H9 (cell line): Measurements from ENCODE around the gene SRRD. TPM values are rescaled to one million over a fixed set of nuclear protein-coding genes. Genes with fewer than 3 reads are reported as not detected.
A peak's percentile ranks its signal among the peaks of the same experiment; 100 is the strongest.

Experiments
- DNase-seq: peaks from one replicate; pipeline ENCODE4 v3.0.0-alpha.2; 2017
- H2AFZ ChIP-seq: one replicate; pipeline ENCODE4 v1.6.1; 2013; ENCODE audit warnings: mild to moderate bottlenecking, low read length, control low read depth, moderate library complexity
- H2AK5ac ChIP-seq: 2 replicates; pipeline ENCODE4 v1.6.1; 2013; ENCODE audit warnings: low read length, control low read depth, mixed read lengths; ENCODE audit not compliant: insufficient read length
- H2BK120ac ChIP-seq: one replicate; pipeline ENCODE4 v1.6.1; 2013; ENCODE audit warnings: low read depth, mild to moderate bottlenecking, low read length, control low read depth, inconsistent platforms; ENCODE audit not compliant: poor library complexity, severe bottlenecking
- H2BK12ac ChIP-seq: 2 replicates; pipeline ENCODE4 v1.6.1; 2013; ENCODE audit warnings: low read length, control low read depth, mixed read lengths, low read depth; ENCODE audit not compliant: insufficient read length
- H2BK15ac ChIP-seq: 2 replicates; pipeline ENCODE4 v1.6.1; 2013; ENCODE audit warnings: low read depth, low read length, control low read depth
- H2BK20ac ChIP-seq: one replicate; pipeline ENCODE4 v1.6.1; 2013; ENCODE audit warnings: low read depth, mild to moderate bottlenecking, low read length, control low read depth, inconsistent platforms; ENCODE audit not compliant: poor library complexity, severe bottlenecking
- H2BK5ac ChIP-seq: 2 replicates; pipeline ENCODE4 v1.6.1; 2013; ENCODE audit warnings: low read length, control low read depth, mixed read lengths; ENCODE audit not compliant: insufficient read length
- H3K14ac ChIP-seq: 2 replicates; pipeline ENCODE4 v1.6.1; 2013; ENCODE audit warnings: low read length, control low read depth; ENCODE audit not compliant: insufficient read depth
- H3K18ac ChIP-seq: 2 replicates; pipeline ENCODE4 v1.6.1; 2013; ENCODE audit warnings: low read depth, mild to moderate bottlenecking, mixed read lengths, low read length, control low read depth; ENCODE audit not compliant: insufficient read length
- H3K23ac ChIP-seq: 2 replicates; pipeline ENCODE4 v1.6.1; 2013; ENCODE audit warnings: low read length, control low read depth, mixed read lengths, low read depth; ENCODE audit not compliant: insufficient read length
- H3K23me2 ChIP-seq: 2 replicates; pipeline ENCODE4 v1.6.1; 2013; ENCODE audit warnings: low read depth, mild to moderate bottlenecking, mixed read lengths, low read length, control low read depth; ENCODE audit not compliant: insufficient read length, poor library complexity, severe bottlenecking
- H3K27ac ChIP-seq: 2 replicates; pipeline ENCODE4 v1.5.1; 2013; ENCODE audit warnings: low read length, control low read depth, mixed read lengths, low read depth; ENCODE audit not compliant: insufficient read length
- H3K27me3 ChIP-seq: 2 replicates; pipeline ENCODE4 v1.6.1; 2013; ENCODE audit warnings: low read length, control low read depth, inconsistent platforms; ENCODE audit not compliant: insufficient read depth
- H3K4ac ChIP-seq: 2 replicates; pipeline ENCODE4 v1.6.1; 2013; ENCODE audit warnings: low read depth, mild to moderate bottlenecking, control low read depth, inconsistent platforms, low read length, moderate library complexity
- H3K4me1 ChIP-seq: 2 replicates; pipeline ENCODE4 v1.6.1; 2013; ENCODE audit warnings: low read length, control low read depth, inconsistent platforms; ENCODE audit not compliant: insufficient read depth
- H3K4me2 ChIP-seq: 2 replicates; pipeline ENCODE4 v1.6.1; 2013; ENCODE audit warnings: low read length, control low read depth, mixed read lengths; ENCODE audit not compliant: insufficient read length, insufficient read depth
- H3K56ac ChIP-seq: 2 replicates; pipeline ENCODE4 v1.6.1; 2013; ENCODE audit warnings: low read depth, mild to moderate bottlenecking, mixed read lengths, low read length, control low read depth; ENCODE audit not compliant: insufficient read length
- H3K79me1 ChIP-seq: 2 replicates; pipeline ENCODE4 v1.6.1; 2013; ENCODE audit warnings: low read depth, mild to moderate bottlenecking, moderate library complexity, low read length, control low read depth, inconsistent platforms; ENCODE audit not compliant: insufficient read depth, poor library complexity, severe bottlenecking
- H3K79me2 ChIP-seq: 2 replicates; pipeline ENCODE4 v1.6.1; 2013; ENCODE audit warnings: low read length, control low read depth, inconsistent platforms; ENCODE audit not compliant: insufficient read depth
- H3K9ac ChIP-seq: 2 replicates; pipeline ENCODE4 v1.6.1; 2013; ENCODE audit warnings: low read length, control low read depth, mixed read lengths; ENCODE audit not compliant: insufficient read length; ENCODE audit errors: extremely low read depth
- H3K9me3 ChIP-seq: one replicate; pipeline ENCODE4 v1.6.1; 2013; ENCODE audit warnings: low read depth, low read length, inconsistent platforms; ENCODE audit not compliant: control insufficient read depth
- H3T11ph ChIP-seq: one replicate; pipeline ENCODE4 v1.6.1; 2013; ENCODE audit warnings: mild to moderate bottlenecking, low read length, control low read depth, inconsistent platforms
- H4K20me1 ChIP-seq: one replicate; pipeline ENCODE4 v1.6.1; 2013; ENCODE audit not compliant: control insufficient read depth, insufficient read length, insufficient read depth
- H4K5ac ChIP-seq: 2 replicates; pipeline ENCODE4 v1.6.1; 2013; ENCODE audit warnings: low read depth, mild to moderate bottlenecking, mixed read lengths, low read length, control low read depth; ENCODE audit not compliant: insufficient read length
- H4K8ac ChIP-seq: replicated peaks from 2 replicates; pipeline ENCODE4 v1.6.1; 2013; ENCODE audit warnings: low read length, control low read depth, mixed read lengths, low read depth; ENCODE audit not compliant: insufficient read length
- H4K91ac ChIP-seq: 2 replicates; pipeline ENCODE4 v1.6.1; 2013; ENCODE audit warnings: low read depth, mild to moderate bottlenecking, moderate library complexity, mixed read lengths, low read length, control low read depth; ENCODE audit not compliant: insufficient read length
- H3K27ac Mint-ChIP-seq, 3 experiments: 2 replicates in 2 of 3; 3 replicates in 1 of 3; pipeline ENCODE4 v1.8.0; 2020 to 2021; ENCODE audit warnings: mixed read lengths in 3 of 3, mild to moderate bottlenecking in 1 of 3, moderate library complexity in 1 of 3
- H3K27me3 Mint-ChIP-seq: 2 replicates; pipeline ENCODE4 v1.8.0; 2021; ENCODE audit warnings: low read depth, mild to moderate bottlenecking, moderate library complexity, mixed read lengths
- H3K36me3 Mint-ChIP-seq, 3 experiments: 2 replicates in 2 of 3; 3 replicates in 1 of 3; pipeline ENCODE4 v1.8.0; 2020 to 2021; ENCODE audit warnings: low read depth in 3 of 3, mixed read lengths in 3 of 3; ENCODE audit not compliant: insufficient read depth in 1 of 3
- H3K4me1 Mint-ChIP-seq, 2 experiments: 2 replicates each; pipeline ENCODE4 v1.8.0; 2020; ENCODE audit warnings: mixed read lengths in 2 of 2
- H3K4me3 Mint-ChIP-seq, 2 experiments: 2 replicates in 1 of 2; 3 replicates in 1 of 2; pipeline ENCODE4 v1.8.0; 2020 to 2021; ENCODE audit warnings: mild to moderate bottlenecking in 2 of 2, mixed read lengths in 2 of 2, moderate library complexity in 1 of 2
- H3K9me3 Mint-ChIP-seq, 2 experiments: 2 replicates in 1 of 2; 3 replicates in 1 of 2; pipeline ENCODE4 v1.8.0; 2020; ENCODE audit warnings: mild to moderate bottlenecking in 2 of 2, mixed read lengths in 2 of 2, moderate library complexity in 1 of 2
- CTCF ChIP-seq: fragments of 200-600 bp; sonication (generic); conservative IDR thresholded peaks from 3 replicates; pipeline ENCODE4 v1.8.0; 2021; ENCODE audit warnings: antibody characterized with exemption, mild to moderate bottlenecking
- WGBS: extraction: QIAGEN DNeasy Blood & Tissue Kit; methylation state at CpG from one replicate; pipeline ENCODE4 v1.1.7; 2013; ENCODE audit warnings: missing lambda C conversion rate, low lambda C conversion rate, mixed read lengths; ENCODE audit not compliant: insufficient read length; ENCODE audit errors: extremely low coverage; 5-methylcytosine and 5-hydroxymethylcytosine counted together
- total RNA-seq: library from RNA; stranded (reverse); gene quantifications from 2 replicates; pipeline ENCODE4 v1.2.1, GENCODE V29; 2021

The SRRD gene
- total RNA-seq, 1 experiment from 2014 or later = 36.0 TPM

DNA sequence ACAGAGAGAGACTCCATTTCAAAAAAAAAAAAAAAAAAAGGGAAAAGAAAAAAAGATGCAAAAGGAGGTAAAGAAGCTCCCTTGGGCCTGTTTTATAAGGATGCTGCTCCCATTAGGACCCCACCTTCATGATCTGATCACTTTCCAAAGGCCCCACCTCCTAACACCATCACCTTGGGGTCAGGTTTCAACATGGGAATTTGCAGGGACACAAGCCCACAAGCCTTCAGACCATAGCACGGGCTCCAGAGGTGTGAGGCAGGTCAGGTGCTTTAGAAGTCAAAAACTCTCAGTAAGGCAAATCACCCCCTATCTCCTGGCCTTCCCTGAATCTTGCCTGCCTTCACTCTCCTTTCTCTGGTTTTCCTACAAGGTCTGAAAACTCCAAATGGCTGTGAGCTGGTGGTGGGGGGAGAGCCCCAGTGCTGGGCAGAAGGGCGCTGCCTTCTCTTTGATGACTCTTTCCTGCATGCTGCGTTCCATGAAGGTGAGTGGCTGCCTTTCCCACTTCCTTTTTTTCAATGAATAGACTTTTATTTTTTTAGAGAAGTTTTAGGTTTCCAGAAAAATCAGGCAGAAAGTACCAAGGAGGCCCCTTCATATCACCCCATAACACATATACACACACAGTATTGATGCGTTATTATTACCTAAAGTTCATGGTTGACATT is 41.5 kb upstream of the SRRD start:
- no CpG with 5 or more reads among the region's 4 CpGs for WGBS
- H3K27me3 ChIP-seq = no peaks in the 10 kb centered on the region

More for the DNA sequence above, 41.5 kb upstream of the SRRD start:
- H2BK12ac ChIP-seq = no peak overlapping the region
- H3T11ph ChIP-seq = no peak overlapping the region
- H3K23ac ChIP-seq = no peak overlapping the region
- no peak overlapping the region for H2BK5ac ChIP-seq
- TF ChIP-seq CTCF = no peak
- H3K9me3 Mint-ChIP-seq = no peaks in the 10 kb centered on the region
- H3K27ac Mint-ChIP-seq = peak overlapping the region in 2 of 3 experiments; percentile 71 to 99; a peak in 3 of 7 replicates
- no peaks in the 10 kb centered on the region for H3K4me1 ChIP-seq
- no peak overlapping the region for H2BK120ac ChIP-seq
- H4K8ac ChIP-seq = no peak overlapping the region
- H3K4me2 ChIP-seq = no peak overlapping the region
- no peaks in the 10 kb centered on the region for H3K23me2 ChIP-seq
- H3K4me3 Mint-ChIP-seq = no peak overlapping the region
- no peaks in the 10 kb centered on the region for H3K79me1 ChIP-seq
- peak; percentile 64 for DNase-seq
- H3K9me3 ChIP-seq = no peaks in the 10 kb centered on the region
- H2BK15ac ChIP-seq = no peak overlapping the region
- H2AK5ac ChIP-seq = no peak overlapping the region
- no peak overlapping the region for H3K4ac ChIP-seq
- H3K79me2 ChIP-seq = no peaks in the 10 kb centered on the region
- no peak overlapping the region for H2BK20ac ChIP-seq
- peaks cover 7 to 15% of the 10 kb centered on the region in 2 experiments for H3K4me1 Mint-ChIP-seq
- no peak overlapping the region for H3K9ac ChIP-seq
- H2AFZ ChIP-seq = no peak overlapping the region
- no peak overlapping the region for H3K18ac ChIP-seq
- H3K27me3 Mint-ChIP-seq = no peaks in the 10 kb centered on the region
- no peak overlapping the region for H4K91ac ChIP-seq
- H4K5ac ChIP-seq = no peak overlapping the region
- no peaks in the 10 kb centered on the region for H4K20me1 ChIP-seq
- no peak overlapping the region for H3K27ac ChIP-seq
- no peak overlapping the region for H3K14ac ChIP-seq
- H3K56ac ChIP-seq = no peak overlapping the region
- H3K36me3 Mint-ChIP-seq = peaks cover 0 to 6% (median 4%) of the 10 kb centered on the region in 3 experiments; a peak in 3 of 7 replicates
